Calu3 (cell line): ENCODE data around the gene COQ2. TPM values are rescaled to one million over a fixed set of nuclear protein-coding genes. Genes with fewer than 3 reads are reported as not detected.

ENCODE experiments used
- BruUV-seq: library from RNA; stranded (reverse); fragments of 400-500 nt; replicated peaks from 2 replicates; lab custom pipeline; 2021; lab: Mats Ljungman, UMichigan
- CTCF ChIA-PET: fragments of 300-600 bp; sonication (Branson Sonifier 250); formaldehyde crosslinking; loops from one replicate; lab custom pipeline; 2022; ENCODE audit warnings: antibody characterized with exemption; lab: Charles Lee
- DNase-seq: peaks from one replicate; pipeline ENCODE4 v3.0.0; 2022
- H3K27ac Mint-ChIP-seq: one replicate; pipeline ENCODE4 v1.8.0; 2022; ENCODE audit warnings: mixed read lengths; ENCODE audit not compliant: unreplicated experiment
- H3K27me3 Mint-ChIP-seq: one replicate; pipeline ENCODE4 v1.8.0; 2022; ENCODE audit warnings: mixed read lengths; ENCODE audit not compliant: unreplicated experiment
- H3K36me3 Mint-ChIP-seq: one replicate; pipeline ENCODE4 v1.8.0; 2022; ENCODE audit warnings: mild to moderate bottlenecking, moderate library complexity, mixed read lengths; ENCODE audit not compliant: insufficient read depth, unreplicated experiment
- H3K4me1 Mint-ChIP-seq: one replicate; pipeline ENCODE4 v1.8.0; 2022; ENCODE audit warnings: mild to moderate bottlenecking, low read depth, mixed read lengths; ENCODE audit not compliant: unreplicated experiment
- H3K4me3 Mint-ChIP-seq: one replicate; pipeline ENCODE4 v1.8.0; 2022; ENCODE audit warnings: mild to moderate bottlenecking, low read depth, moderate library complexity, mixed read lengths; ENCODE audit not compliant: unreplicated experiment
- H3K9me3 Mint-ChIP-seq: one replicate; pipeline ENCODE4 v1.8.0; 2022; ENCODE audit warnings: low read depth, mixed read lengths; ENCODE audit not compliant: unreplicated experiment
- intact Hi-C: fragments of 100-400 bp; cut with micrococcal nuclease; formaldehyde crosslinking; loops from one replicate; pipeline ENCODE4 v1.10.0; 2022; ENCODE audit not compliant: unreplicated experiment
- total RNA-seq: library from RNA; stranded (reverse); gene quantifications from 2 replicates; pipeline ENCODE4 v1.2.3, GENCODE V29; 2022
- TF ChIP-seq, protein P1 (sequence below): fragments of 200-600 bp; IDR thresholded peaks from one replicate; pipeline ENCODE4 v1.8.0; 2022; ENCODE audit warnings: antibody characterized with exemption; ENCODE audit not compliant: unreplicated experiment

Gene COQ2
- total RNA-seq, 1 experiment from 2014 or later, result 16.3 TPM

DNA sequence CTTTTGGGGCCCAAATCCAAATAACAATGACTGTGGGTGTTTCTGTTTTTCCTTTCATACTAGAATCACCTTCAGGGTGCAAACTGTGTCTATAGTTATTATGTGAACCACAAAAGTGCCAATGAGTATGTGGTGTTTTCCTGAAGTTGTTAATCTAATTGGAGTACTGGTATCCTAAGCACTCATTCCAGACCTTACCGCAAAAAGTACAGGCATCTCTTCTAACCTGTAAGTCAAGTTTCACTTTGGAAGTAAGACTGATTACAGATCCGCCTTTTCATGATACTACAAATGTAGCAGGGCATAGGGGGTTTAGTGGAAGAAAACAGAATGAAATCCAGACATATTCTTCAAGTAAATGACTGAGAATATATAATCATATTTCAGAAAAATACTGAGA lies 16.1 kb downstream of the COQ2 start:
- Mint-ChIP-seq H3K27ac (no peak overlapping the region), H3K4me1 (no peaks in the 10 kb centered on the region), H3K4me3 (no peak overlapping the region), H3K9me3 (no peaks in the 10 kb centered on the region), H3K27me3 (no peaks in the 10 kb centered on the region), H3K36me3 (no peaks in the 10 kb centered on the region)
- CTCF ChIA-PET, result no interaction called here
- no peak for DNase-seq
- TF ChIP-seq, protein P1, sequence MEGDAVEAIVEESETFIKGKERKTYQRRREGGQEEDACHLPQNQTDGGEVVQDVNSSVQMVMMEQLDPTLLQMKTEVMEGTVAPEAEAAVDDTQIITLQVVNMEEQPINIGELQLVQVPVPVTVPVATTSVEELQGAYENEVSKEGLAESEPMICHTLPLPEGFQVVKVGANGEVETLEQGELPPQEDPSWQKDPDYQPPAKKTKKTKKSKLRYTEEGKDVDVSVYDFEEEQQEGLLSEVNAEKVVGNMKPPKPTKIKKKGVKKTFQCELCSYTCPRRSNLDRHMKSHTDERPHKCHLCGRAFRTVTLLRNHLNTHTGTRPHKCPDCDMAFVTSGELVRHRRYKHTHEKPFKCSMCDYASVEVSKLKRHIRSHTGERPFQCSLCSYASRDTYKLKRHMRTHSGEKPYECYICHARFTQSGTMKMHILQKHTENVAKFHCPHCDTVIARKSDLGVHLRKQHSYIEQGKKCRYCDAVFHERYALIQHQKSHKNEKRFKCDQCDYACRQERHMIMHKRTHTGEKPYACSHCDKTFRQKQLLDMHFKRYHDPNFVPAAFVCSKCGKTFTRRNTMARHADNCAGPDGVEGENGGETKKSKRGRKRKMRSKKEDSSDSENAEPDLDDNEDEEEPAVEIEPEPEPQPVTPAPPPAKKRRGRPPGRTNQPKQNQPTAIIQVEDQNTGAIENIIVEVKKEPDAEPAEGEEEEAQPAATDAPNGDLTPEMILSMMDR, result no peak
- intact Hi-C loops, result no loop called here
- no TSS peak for BruUV-seq

DNA sequence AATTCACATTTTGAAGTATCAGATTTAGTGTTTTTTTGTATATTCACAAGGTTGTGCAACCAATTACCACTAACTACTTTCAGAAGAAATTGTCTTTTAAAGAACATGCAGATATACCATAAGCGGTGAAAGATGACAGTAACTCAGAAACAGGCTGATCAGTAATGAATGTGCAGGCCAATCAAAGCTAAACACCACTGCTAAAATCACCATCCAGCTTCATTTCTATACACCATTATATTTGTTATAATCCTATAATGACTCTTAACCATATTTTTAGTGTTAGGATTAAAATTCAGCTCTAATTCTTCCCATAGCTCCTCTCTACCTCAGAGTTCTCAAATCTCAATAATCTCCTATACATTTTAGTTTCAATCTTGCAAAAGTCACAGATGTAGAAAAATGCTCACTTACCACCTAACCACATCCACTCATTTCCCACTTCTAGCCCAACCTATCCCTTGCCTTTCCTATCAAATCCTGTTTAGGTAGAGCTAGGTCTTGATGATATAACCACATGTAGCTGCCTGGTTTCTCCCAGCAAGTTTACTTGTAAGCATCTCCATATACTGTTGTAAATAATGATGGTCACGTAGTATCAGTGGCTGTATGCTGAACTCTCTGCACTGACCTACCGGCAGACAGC lies 16.6 kb downstream of the COQ2 start:
- no TSS peak for BruUV-seq
- no peaks in the 10 kb centered on the region for H3K27me3 Mint-ChIP-seq

DNA sequence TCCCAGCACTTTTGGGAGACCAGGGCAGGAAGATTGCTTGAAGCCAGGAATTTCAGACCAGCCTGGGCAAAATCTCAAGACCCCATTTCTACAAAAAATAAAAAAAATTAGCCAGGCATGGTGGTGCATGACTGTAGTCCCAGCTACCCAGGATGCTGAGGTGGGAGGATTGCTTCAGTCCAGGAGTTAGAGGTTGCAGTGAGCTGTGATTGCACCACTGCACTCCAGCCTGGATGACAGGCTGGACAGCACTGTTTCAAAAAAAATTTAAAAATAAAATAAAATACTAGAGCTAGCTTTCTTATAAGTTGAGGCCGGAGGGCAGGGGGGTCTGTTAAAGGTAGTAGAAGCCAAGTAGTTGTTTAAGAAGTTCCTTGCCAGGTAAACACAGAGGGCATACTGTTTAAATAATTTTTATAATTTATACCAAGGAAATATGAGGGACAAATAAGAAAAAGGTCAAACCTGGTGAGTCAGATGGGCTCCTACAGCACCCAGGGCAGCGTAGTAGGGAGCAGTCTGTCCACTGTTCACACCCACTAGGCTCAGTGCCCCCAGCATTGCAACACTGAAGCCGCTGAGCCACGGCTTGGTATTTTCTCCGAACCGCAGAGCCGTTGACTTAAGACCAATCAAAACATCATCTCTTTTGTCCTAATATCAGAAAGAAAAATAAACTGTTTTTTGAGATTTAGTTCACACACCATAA lies 17.3 kb downstream of the COQ2 start:
- H3K36me3 Mint-ChIP-seq, result no peaks in the 10 kb centered on the region
- H3K27me3 Mint-ChIP-seq, result no peaks in the 10 kb centered on the region
- H3K9me3 Mint-ChIP-seq, result no peaks in the 10 kb centered on the region
- BruUV-seq, result no TSS peak
- DNase-seq, result no peak
- no peak overlapping the region for H3K4me3 Mint-ChIP-seq
- CTCF ChIA-PET, result no interaction called here
- H3K27ac Mint-ChIP-seq, result no peak overlapping the region
- no peaks in the 10 kb centered on the region for H3K4me1 Mint-ChIP-seq
- TF ChIP-seq, protein P1, result no peak
- intact Hi-C loops, result no loop called here

More for the DNA sequence above, 16.6 kb downstream of the COQ2 start:
- CTCF ChIA-PET, result no interaction called here
- TF ChIP-seq, protein P1, result no peak
- H3K27ac Mint-ChIP-seq, result no peak overlapping the region
- no peak overlapping the region for H3K4me3 Mint-ChIP-seq
- no peak for DNase-seq
- intact Hi-C loops, result no loop called here
- no peaks in the 10 kb centered on the region for H3K36me3 Mint-ChIP-seq
- H3K9me3 Mint-ChIP-seq, result no peaks in the 10 kb centered on the region
- H3K4me1 Mint-ChIP-seq, result no peaks in the 10 kb centered on the region

DNA sequence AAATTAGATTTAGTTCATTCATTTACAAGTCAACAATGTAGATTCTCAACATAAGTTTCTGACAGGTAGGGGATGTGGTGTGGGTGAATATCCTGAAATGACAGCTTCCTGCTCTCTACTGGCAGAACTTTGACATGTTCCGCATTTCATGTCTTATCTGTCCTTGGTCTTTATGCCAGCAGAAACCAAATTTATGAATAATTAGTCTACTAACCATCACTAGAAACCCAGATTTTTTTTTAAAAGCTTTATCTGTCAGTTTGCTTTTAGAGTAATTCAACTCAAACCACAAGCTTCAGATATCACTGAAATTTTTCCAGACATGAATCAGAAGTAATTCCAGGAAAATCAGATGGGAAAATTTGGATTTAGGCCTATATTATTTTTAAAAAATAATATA lies 17.9 kb downstream of the COQ2 start:
- intact Hi-C loops, result no loop called here
- CTCF ChIA-PET, result no interaction called here
- Mint-ChIP-seq H3K4me3 (no peak overlapping the region), H3K27ac (no peak overlapping the region), H3K27me3 (no peaks in the 10 kb centered on the region), H3K36me3 (no peaks in the 10 kb centered on the region), H3K4me1 (no peaks in the 10 kb centered on the region), H3K9me3 (no peaks in the 10 kb centered on the region)
- no peak for DNase-seq
- TF ChIP-seq, protein P1, result no peak
- BruUV-seq, result no TSS peak
